DMS 273 treated with DMSO at 0.1 percent for 48 hours (cell line): Measurements from ENCODE around the gene PTCH2.
A peak's percentile ranks its signal among the peaks of the same experiment; 100 is the strongest.

Experiments used
- DNase-seq: peaks from one replicate; lab custom pipeline; 2025; lab: John Stamatoyannopoulos, UW

PTCH2 gene

GRCh38 chr1:44778705-44779576 lies 64.1 kb downstream of the PTCH2 start:
- no peak for DNase-seq

DNA sequence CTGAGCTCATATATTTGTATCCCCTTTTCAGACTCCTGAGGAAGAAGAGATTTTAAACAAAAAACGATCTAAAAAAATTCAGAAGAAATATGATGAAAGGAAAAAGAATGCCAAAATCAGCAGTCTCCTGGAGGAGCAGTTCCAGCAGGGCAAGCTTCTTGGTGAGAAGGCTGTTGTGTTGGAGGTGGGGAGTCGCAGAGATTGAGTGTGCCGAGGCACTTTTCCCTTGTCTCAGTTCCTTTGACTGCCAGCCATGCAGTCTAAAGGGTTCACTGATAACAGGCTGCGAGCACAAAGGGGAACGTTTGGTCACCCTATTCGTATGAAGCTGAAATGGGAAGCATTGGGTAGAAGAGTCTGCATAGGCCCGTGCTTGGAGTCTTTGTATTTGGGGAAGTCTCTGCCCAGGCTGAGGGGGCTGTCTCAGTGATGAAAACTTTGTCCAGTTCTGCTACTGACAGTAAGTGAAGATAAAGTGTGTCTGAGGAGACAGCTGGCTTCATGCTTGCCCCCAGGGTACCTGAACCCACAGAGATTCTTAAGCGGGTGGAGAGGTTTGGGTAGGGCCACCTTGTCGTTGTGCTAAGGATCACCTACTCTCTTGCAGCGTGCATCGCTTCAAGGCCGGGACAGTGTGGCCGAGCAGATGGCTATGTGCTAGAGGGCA lies 65.0 kb downstream of the PTCH2 start:
- DNase-seq, result no peak

- no peak for DNase-seq
These were observed 65.5 kb downstream of the PTCH2 start for GRCh38 chr1:44777547-44777946.

DNA sequence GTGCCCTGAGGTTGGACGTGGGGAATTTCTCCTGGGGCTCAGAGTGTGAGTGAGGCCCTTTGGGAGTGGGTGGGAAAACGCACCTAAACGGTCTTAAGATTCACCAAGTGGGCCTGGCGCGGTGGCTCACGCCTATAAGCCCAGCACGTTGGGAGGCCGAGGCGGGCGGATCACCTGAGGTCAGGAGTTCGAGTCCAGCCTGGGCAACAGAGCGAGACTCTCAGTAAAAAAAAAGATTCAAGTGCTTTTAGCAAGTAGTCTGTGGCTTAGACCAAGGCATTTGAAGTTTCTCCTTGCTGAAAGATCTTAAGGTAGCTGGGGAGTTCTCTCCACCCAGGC lies 66.4 kb downstream of the PTCH2 start:
- DNase-seq, result no peak

DNA sequence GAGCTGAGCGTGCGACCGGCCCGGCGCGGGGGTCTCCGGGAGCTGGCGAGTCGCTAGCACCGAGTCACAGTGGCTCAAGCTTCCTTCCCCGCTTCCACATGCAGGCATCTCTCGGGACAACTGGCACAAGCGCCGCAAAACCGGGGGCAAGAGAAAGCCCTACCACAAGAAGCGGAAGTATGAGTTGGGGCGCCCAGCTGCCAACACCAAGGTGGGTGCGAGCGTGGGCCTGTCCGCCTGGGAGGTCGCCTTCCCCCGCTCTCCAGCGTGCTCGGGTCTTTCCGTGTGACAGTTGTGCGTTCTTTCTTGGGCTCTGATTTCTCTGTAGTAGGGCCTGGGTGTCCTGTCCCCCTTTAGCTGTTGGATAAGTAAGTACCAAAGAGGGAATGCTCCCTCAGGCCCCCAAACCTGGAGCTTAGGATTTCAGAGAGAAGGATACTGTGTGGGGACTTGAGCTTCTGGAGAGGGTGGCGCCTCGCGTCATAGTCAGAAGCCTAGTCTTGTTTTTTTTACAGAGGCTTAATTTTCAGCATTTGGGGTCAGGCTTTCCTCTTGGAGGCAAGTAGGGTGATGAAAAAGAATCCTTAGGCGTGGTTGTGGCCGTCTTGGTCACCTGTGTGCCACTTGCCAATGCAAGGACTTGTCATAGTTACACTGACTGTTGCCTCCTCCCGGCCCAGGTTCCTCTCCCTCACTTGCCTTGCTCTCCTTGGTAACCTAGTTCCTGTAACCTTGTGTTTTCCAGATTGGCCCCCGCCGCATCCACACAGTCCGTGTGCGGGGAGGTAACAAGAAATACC lies 66.9 kb downstream of the PTCH2 start:
- DNase-seq, result no peak

- DNase-seq, result peak; percentile 85
These were observed 67.7 kb downstream of the PTCH2 start, which contains the start of gene RPS8 for GRCh38 chr1:44775078-44775929. TSS of gene RPS8 (plus strand) at chr1:44775540. CDS start at chr1:44775597, 57 bp downstream.
